Ishikawa (cell line): Measurements from ENCODE around the gene SHISA4.

Experiments
- CREB1 ChIP-seq: IDR thresholded peaks from 2 replicates; pipeline ENCODE4 v1.6.1; 2012; ENCODE audit warnings: low read depth
- EP300 ChIP-seq: IDR thresholded peaks from 2 replicates; pipeline ENCODE4 v1.6.1; 2012; ENCODE audit warnings: borderline replicate concordance
- MAX ChIP-seq: IDR thresholded peaks from 2 replicates; pipeline ENCODE4 v1.6.1; 2012
- RAD21 ChIP-seq: IDR thresholded peaks from 2 replicates; pipeline ENCODE4 v1.6.1; 2012; ENCODE audit warnings: low read depth
- REST ChIP-seq: IDR thresholded peaks from 2 replicates; pipeline ENCODE4 v1.6.1; 2012; ENCODE audit warnings: low read depth, mild to moderate bottlenecking
- TEAD4 ChIP-seq: IDR thresholded peaks from 2 replicates; pipeline ENCODE4 v1.6.1; 2012
- USF1 ChIP-seq: IDR thresholded peaks from 2 replicates; pipeline ENCODE4 v1.6.1; 2012
- YY1 ChIP-seq: IDR thresholded peaks from 2 replicates; pipeline ENCODE4 v1.6.1; 2012; ENCODE audit warnings: low read depth

GRCh38 chr1:201942129-201942495 is 53.4 kb downstream of the SHISA4 start:
- TF ChIP-seq USF1, result no peak
- TF ChIP-seq CREB1, result no peak
- TF ChIP-seq EP300, result no peak
- TF ChIP-seq MAX, result no peak; the same call in 1 of the 2 replicates
- no peak for TF ChIP-seq TEAD4
- TF ChIP-seq RAD21, result no peak
- no peak for TF ChIP-seq YY1
- TF ChIP-seq REST, result no peak
